CD4-positive, alpha-beta T cell (primary cell): ENCODE measurements around the gene BZW1. TPM values are rescaled to one million over a fixed set of nuclear protein-coding genes. Genes with fewer than 3 reads are reported as not detected.

Experiments
- ATAC-seq: fragments of 200-7000 bp; cut with Tn5 transposase; one replicate; pipeline ENCODE4 v1.10.0; 2022; ENCODE audit warnings: mild to moderate bottlenecking; ENCODE audit not compliant: poor library complexity
- CTCF ChIA-PET: fragments of 350-600 bp; sonication (Branson Sonifier 250); formaldehyde crosslinking; loops from one replicate; lab custom pipeline; 2021; ENCODE audit warnings: antibody characterized with exemption, inconsistent platforms; lab: Charles Lee
- POLR2A ChIA-PET: fragments of 350-600 bp; sonication (Branson Sonifier 250); formaldehyde crosslinking; loops from one replicate; lab custom pipeline; 2021; ENCODE audit warnings: antibody characterized with exemption, inconsistent platforms; lab: Charles Lee
- DNase-seq, 14 experiments: peaks; one replicate each; pipeline ENCODE4 v3.0.0-alpha.2; 2013 to 2020; ENCODE audit warnings: mixed read lengths in 2 of 14
- H3K27ac ChIP-seq, 2 donors: one replicate each; pipeline versions ENCODE4 v1.5.1 to v1.7.0; 2013; ENCODE audit warnings: low read length in 2 of 2, low read depth in 1 of 2, mild to moderate bottlenecking in 1 of 2
- H3K27me3 ChIP-seq, 2 experiments: 1 replicate in 1 of 2; 2 replicates in 1 of 2; pipeline versions ENCODE4 v1.6.1 to v1.7.0; 2013; ENCODE audit warnings: low read length in 2 of 2, control low read depth in 1 of 2, mild to moderate bottlenecking in 1 of 2, moderate library complexity in 1 of 2; ENCODE audit not compliant: insufficient read depth in 2 of 2, control insufficient read depth in 1 of 2
- H3K36me3 ChIP-seq: one replicate; pipeline ENCODE4 v1.6.1; 2013; ENCODE audit warnings: low read length, control low read depth; ENCODE audit not compliant: insufficient read depth
- H3K4me1 ChIP-seq: one replicate; pipeline ENCODE4 v1.6.1; 2013; ENCODE audit warnings: low read length, control low read depth; ENCODE audit not compliant: insufficient read depth
- H3K4me3 ChIP-seq: one replicate; pipeline ENCODE4 v1.5.1; 2013; ENCODE audit warnings: mild to moderate bottlenecking, low read length, moderate library complexity
- H3K9me3 ChIP-seq, 2 experiments: 1 replicate in 1 of 2; 2 replicates in 1 of 2; pipeline versions ENCODE4 v1.6.1 to v1.7.0; 2013; ENCODE audit warnings: low read length in 2 of 2, mild to moderate bottlenecking in 2 of 2, control low read depth in 1 of 2, moderate library complexity in 1 of 2; ENCODE audit not compliant: control insufficient read depth in 1 of 2, insufficient read depth in 1 of 2
- H3K27ac Mint-ChIP-seq: one replicate; pipeline ENCODE4 v1.8.0; 2020; ENCODE audit warnings: mixed read lengths
- H3K27me3 Mint-ChIP-seq: one replicate; pipeline ENCODE4 v1.8.0; 2021; ENCODE audit warnings: mixed read lengths
- H3K36me3 Mint-ChIP-seq: one replicate; pipeline ENCODE4 v1.8.0; 2021; ENCODE audit warnings: low read depth, mixed read lengths
- H3K4me1 Mint-ChIP-seq: one replicate; pipeline ENCODE4 v1.8.0; 2021; ENCODE audit warnings: low read depth, mixed read lengths
- H3K4me3 Mint-ChIP-seq: one replicate; pipeline ENCODE4 v1.8.0; 2020; ENCODE audit warnings: mild to moderate bottlenecking, mixed read lengths
- H3K9me3 Mint-ChIP-seq: one replicate; pipeline ENCODE4 v1.8.0; 2020; ENCODE audit warnings: mixed read lengths
- CTCF ChIP-seq: fragments of 200-600 bp; IDR thresholded peaks from one replicate; pipeline ENCODE4 v1.8.0; 2022; ENCODE audit warnings: antibody characterized with exemption, mild to moderate bottlenecking
- intact Hi-C, 2 experiments: fragments of 100-400 bp; cut with DNase I in 1 of 2; cut with micrococcal nuclease in 1 of 2; formaldehyde crosslinking; loops; one replicate each; pipeline versions ENCODE4 v1.15.1 to v1.9.0; 2023 to 2025; cut with DNase I, micrococcal nuclease
- total RNA-seq, 174 experiments: library from RNA in 2 of 174; stranded (reverse) in 2 of 174; gene quantifications; one replicate each; pipeline ENCODE4 v1.2.3 and lab custom pipeline; 2021 to 2026

Gene BZW1
- total RNA-seq, 2 experiments from 2014 or later: 190 to 192 TPM

GRCh38 chr2:200784215-200784614 lies 27.5 kb upstream of the BZW1 start:
- POLR2A ChIA-PET: no interaction called here
- ATAC-seq (no peak), DNase-seq (no peak)
- Mint-ChIP-seq H3K9me3 (no peaks in the 10 kb centered on the region), H3K4me3 (no peak overlapping the region), H3K36me3 (no peaks in the 10 kb centered on the region), H3K4me1 (no peaks in the 10 kb centered on the region), H3K27ac (no peak overlapping the region), H3K27me3 (peaks cover 7% of the 10 kb centered on the region)
- H3K4me1 ChIP-seq: no peaks in the 10 kb centered on the region
- no peaks in the 10 kb centered on the region for H3K9me3 ChIP-seq
- no peak for TF ChIP-seq CTCF
- CTCF ChIA-PET: no interaction called here
- intact Hi-C loops: no loop called here
- no peak overlapping the region for H3K27ac ChIP-seq
- peaks cover 0 to 3% of the 10 kb centered on the region in 2 experiments for H3K27me3 ChIP-seq
- H3K4me3 ChIP-seq: no peak overlapping the region
- no peaks in the 10 kb centered on the region for H3K36me3 ChIP-seq

GRCh38 chr2:200786423-200786822 lies 25.3 kb upstream of the BZW1 start:
- CTCF ChIA-PET: no interaction called here

GRCh38 chr2:200786826-200787225 lies 24.9 kb upstream of the BZW1 start:
- Mint-ChIP-seq H3K36me3 (no peaks in the 10 kb centered on the region), H3K9me3 (no peaks in the 10 kb centered on the region), H3K27ac (no peak overlapping the region), H3K27me3 (peaks cover 12% of the 10 kb centered on the region), H3K4me1 (no peaks in the 10 kb centered on the region), H3K4me3 (no peak overlapping the region)
- no peak overlapping the region for H3K27ac ChIP-seq
- no peaks in the 10 kb centered on the region for H3K9me3 ChIP-seq
- intact Hi-C loops: no loop called here
- DNase-seq (no peak), ATAC-seq (no peak)
- H3K4me3 ChIP-seq: no peak overlapping the region
- no peak for TF ChIP-seq CTCF
- POLR2A ChIA-PET: interaction anchor here (0.7 kb wide), 1 partner anchor 245 kb away, joined by 3 read pairs; no protein-coding TSS in a partner anchor
- no peaks in the 10 kb centered on the region for H3K36me3 ChIP-seq
- no peaks in the 10 kb centered on the region for H3K4me1 ChIP-seq
- peaks cover 0 to 3% of the 10 kb centered on the region in 2 experiments for H3K27me3 ChIP-seq
- CTCF ChIA-PET: no interaction called here

More at GRCh38 chr2:200786423-200786822, 25.3 kb upstream of the BZW1 start:
- H3K36me3 ChIP-seq: no peaks in the 10 kb centered on the region
- no peak for ATAC-seq
- H3K4me3 ChIP-seq: no peak overlapping the region
- DNase-seq: no peak
- no peaks in the 10 kb centered on the region for H3K4me1 ChIP-seq
- intact Hi-C loops: no loop called here
- POLR2A ChIA-PET: no interaction called here
- Mint-ChIP-seq H3K27me3 (peaks cover 12% of the 10 kb centered on the region), H3K4me1 (no peaks in the 10 kb centered on the region), H3K4me3 (no peak overlapping the region), H3K9me3 (no peaks in the 10 kb centered on the region), H3K27ac (no peak overlapping the region), H3K36me3 (no peaks in the 10 kb centered on the region)
- no peak overlapping the region for H3K27ac ChIP-seq
- H3K9me3 ChIP-seq: no peaks in the 10 kb centered on the region
- peaks cover 0 to 3% of the 10 kb centered on the region in 2 experiments for H3K27me3 ChIP-seq
- no peak for TF ChIP-seq CTCF
